ENCODE results near the gene SLC38A8. TPM values are rescaled to one million over a fixed set of nuclear protein-coding genes. Genes with fewer than 3 reads are reported as not detected.

Gene SLC38A8
- total RNA-seq, 1 donor from 2014 or later: not detected

DNA sequence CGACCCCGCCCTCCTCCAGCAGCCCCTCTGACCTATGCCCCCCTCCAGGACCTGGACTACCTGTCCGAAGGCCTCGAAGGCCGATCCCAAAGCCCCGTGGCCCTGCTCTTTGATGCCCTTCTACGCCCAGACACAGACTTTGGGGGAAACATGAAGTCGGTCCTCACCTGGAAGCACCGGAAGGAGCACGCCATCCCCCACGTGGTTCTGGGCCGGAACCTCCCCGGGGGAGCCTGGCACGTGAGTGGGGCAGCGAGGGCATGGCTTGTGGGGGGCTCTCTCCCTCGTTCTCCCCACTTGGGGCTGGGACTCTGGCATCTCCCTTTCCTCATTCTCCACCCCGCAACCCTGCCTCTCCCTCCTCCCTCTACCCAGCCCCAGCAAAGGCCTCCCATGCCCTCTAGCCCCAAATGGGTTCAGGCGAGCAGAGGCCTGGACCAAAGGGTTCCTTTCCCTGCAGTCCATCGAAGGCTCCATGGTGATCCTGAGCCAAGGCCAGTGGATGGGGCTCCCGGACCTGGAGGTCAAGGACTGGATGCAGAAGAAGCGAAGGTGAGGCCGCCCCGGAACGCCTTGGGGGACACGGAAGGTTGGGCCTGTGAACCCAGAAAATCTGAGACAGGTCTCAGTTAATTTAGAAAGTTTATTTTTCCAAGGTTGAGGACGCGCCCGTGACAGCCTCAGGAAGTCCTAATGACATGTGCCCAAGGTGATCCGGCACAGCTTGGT, 81.9 kb downstream of the SLC38A8 start:
- TF ChIP-seq CTCF (conservative IDR thresholded peaks at IDR 0.05): no peak
- Mint-ChIP-seq H3K4me3 (no peak overlapping the region), H3K36me3 (no peaks in the 10 kb centered on the region), H3K27ac (no peak overlapping the region), H3K9me3 (no peaks in the 10 kb centered on the region), H3K4me1 (ENCODE audit: unreplicated experiment) (no peaks in the 10 kb centered on the region), H3K27me3 (no peaks in the 10 kb centered on the region)
- DNase-seq (ENCODE audit: extremely low spot score, unreplicated experiment): no peak

Other genes starting within 250 kb of the SLC38A8 start
- 139 and 226 TPM in 2 replicates for gene HSBP1, start 234.8 kb downstream of the SLC38A8 start, total RNA-seq (ENCODE audit: low replicate concordance)
- gene MLYCD, start 143.7 kb downstream of the SLC38A8 start, total RNA-seq (ENCODE audit: low replicate concordance): 6.4 and 7.1 TPM in 2 replicates
- 4.0 and 15.5 TPM in 2 replicates for gene OSGIN1, start 89.6 kb downstream of the SLC38A8 start, total RNA-seq (ENCODE audit: low replicate concordance)
- gene NECAB2, start 74.6 kb downstream of the SLC38A8 start, total RNA-seq (ENCODE audit: low replicate concordance): 1.5 and 6.5 TPM in 2 replicates
- gene MBTPS1, start 74.1 kb upstream of the SLC38A8 start, total RNA-seq (ENCODE audit: low replicate concordance): 75.7 and 88.4 TPM in 2 replicates
- gene HSDL1, start 102.4 kb upstream of the SLC38A8 start, total RNA-seq (ENCODE audit: low replicate concordance): 22.9 and 36.4 TPM in 2 replicates
- gene DNAAF1, start 102.5 kb upstream of the SLC38A8 start, total RNA-seq (ENCODE audit: low replicate concordance): 0.67 and 3.2 TPM in 2 replicates
- gene TAF1C, start 144.3 kb upstream of the SLC38A8 start, total RNA-seq (ENCODE audit: low replicate concordance): 66.9 and 83.7 TPM in 2 replicates
- gene ADAD2, start 148.4 kb upstream of the SLC38A8 start, total RNA-seq (ENCODE audit: low replicate concordance): not detected in 2 replicates
- 0.12 and 0.17 TPM in 2 replicates for gene KCNG4, start 197.2 kb upstream of the SLC38A8 start, total RNA-seq (ENCODE audit: low replicate concordance)